Testis (tissue), 3 donors: ENCODE data around the gene P3H2. TPM values are rescaled to one million over a fixed set of nuclear protein-coding genes. Genes with fewer than 3 reads are reported as not detected.
A peak's percentile ranks its signal among the peaks of the same experiment; 100 is the strongest.

Experiments used
- DNase-seq: peaks from one replicate; pipeline ENCODE4 v3.0.0-alpha.2; 2019
- H3K27ac ChIP-seq, 2 donors: fragments of 200-600 bp; sonication (generic); one replicate each; pipeline ENCODE4 v1.5.1; 2019
- H3K27me3 ChIP-seq: fragments of 200-600 bp; sonication (generic); one replicate; pipeline ENCODE4 v1.5.1; 2019
- H3K36me3 ChIP-seq: fragments of 200-600 bp; sonication (generic); one replicate; pipeline ENCODE4 v1.5.1; 2017; ENCODE audit warnings: low read depth; ENCODE audit errors: missing control alignments
- H3K4me1 ChIP-seq: fragments of 200-600 bp; sonication (generic); one replicate; pipeline ENCODE4 v1.5.1; 2019
- H3K4me3 ChIP-seq, 2 donors: fragments of 200-600 bp; sonication (generic); one replicate each; pipeline ENCODE4 v1.5.1; 2017 to 2019
- H3K9me3 ChIP-seq: fragments of 200-600 bp; sonication (generic); one replicate; pipeline ENCODE4 v1.5.1; 2017
- POLR2A ChIP-seq: fragments of 450-650 bp; IDR thresholded peaks from one replicate; pipeline ENCODE4 v1.6.1; 2017; ENCODE audit warnings: antibody characterized with exemption, mild to moderate bottlenecking, moderate library complexity
- WGBS, 2 donors: methylation state at CpG; one replicate each; pipeline ENCODE4 v1.1.5; 2018; 5-methylcytosine and 5-hydroxymethylcytosine counted together
- intact Hi-C: fragments of 100-400 bp; cut with DNase I; formaldehyde crosslinking; loops from one replicate; pipeline ENCODE4 v1.15.1; 2023; ENCODE audit warnings: low total_unique reads
- polyA plus RNA-seq: library from polyadenylated mRNA; stranded (reverse); fragments of 350-450 nt; fragmentation: Illumina TruSeq; extraction: RNeasy Lipid Tissue Mini Kit (QIAGEN cat#74804); gene quantifications from one replicate; pipeline ENCODE4 v1.2.3, GENCODE V29; 2014; ENCODE audit warnings: low read depth, low replicate concordance; ENCODE audit not compliant: insufficient read depth
- total RNA-seq, 2 donors: library from RNA; depleted of rRNA; stranded (reverse); fragments of >200 nt; gene quantifications; one replicate each; pipeline ENCODE4 v1.2.3, GENCODE V29; 2016
- TF ChIP-seq, protein P1 (sequence below), 3 experiments: fragments of 450-650 bp in 2 of 3; fragments of 200-600 bp in 1 of 3; sonication (generic) in 1 of 3; IDR thresholded peaks; one replicate each; pipeline ENCODE4 v1.5.1; 2016 to 2019; ENCODE audit warnings: antibody characterized with exemption in 3 of 3, mild to moderate bottlenecking in 2 of 3, moderate library complexity in 1 of 3

P3H2 gene
- total and polyA plus RNA-seq, 3 donors from 2014 or later, result 7.2 to 11.0 (median 10.1) TPM

- H3K9me3 ChIP-seq, result no peaks in the 10 kb centered on the region
- no peak for TF ChIP-seq POLR2A
- TF ChIP-seq, protein P1, sequence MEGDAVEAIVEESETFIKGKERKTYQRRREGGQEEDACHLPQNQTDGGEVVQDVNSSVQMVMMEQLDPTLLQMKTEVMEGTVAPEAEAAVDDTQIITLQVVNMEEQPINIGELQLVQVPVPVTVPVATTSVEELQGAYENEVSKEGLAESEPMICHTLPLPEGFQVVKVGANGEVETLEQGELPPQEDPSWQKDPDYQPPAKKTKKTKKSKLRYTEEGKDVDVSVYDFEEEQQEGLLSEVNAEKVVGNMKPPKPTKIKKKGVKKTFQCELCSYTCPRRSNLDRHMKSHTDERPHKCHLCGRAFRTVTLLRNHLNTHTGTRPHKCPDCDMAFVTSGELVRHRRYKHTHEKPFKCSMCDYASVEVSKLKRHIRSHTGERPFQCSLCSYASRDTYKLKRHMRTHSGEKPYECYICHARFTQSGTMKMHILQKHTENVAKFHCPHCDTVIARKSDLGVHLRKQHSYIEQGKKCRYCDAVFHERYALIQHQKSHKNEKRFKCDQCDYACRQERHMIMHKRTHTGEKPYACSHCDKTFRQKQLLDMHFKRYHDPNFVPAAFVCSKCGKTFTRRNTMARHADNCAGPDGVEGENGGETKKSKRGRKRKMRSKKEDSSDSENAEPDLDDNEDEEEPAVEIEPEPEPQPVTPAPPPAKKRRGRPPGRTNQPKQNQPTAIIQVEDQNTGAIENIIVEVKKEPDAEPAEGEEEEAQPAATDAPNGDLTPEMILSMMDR (IDR thresholded peaks at IDR 0.05), result no peak
- H3K4me1 ChIP-seq, result peaks cover 13% of the 10 kb centered on the region
- no peak overlapping the region for H3K27ac ChIP-seq
- no peak for DNase-seq
- H3K36me3 ChIP-seq, result no peaks in the 10 kb centered on the region
- no peak overlapping the region for H3K4me3 ChIP-seq
- WGBS, 2 donors, result 62 to 70% methylated on average over 4 of the region's 4 CpGs
- no peaks in the 10 kb centered on the region for H3K27me3 ChIP-seq
- intact Hi-C loops, result no loop called here
These were observed 66.6 kb downstream of the P3H2 start for GRCh38 chr3:190053919-190054672.

GRCh38 chr3:190051641-190052040 is 69.1 kb downstream of the P3H2 start:
- no peaks in the 10 kb centered on the region for H3K9me3 ChIP-seq
- no peaks in the 10 kb centered on the region for H3K36me3 ChIP-seq
- intact Hi-C loops, result no loop called here
- DNase-seq, result no peak
- H3K4me1 ChIP-seq, result peaks cover 5% of the 10 kb centered on the region
- H3K4me3 ChIP-seq, result no peak overlapping the region
- no peak overlapping the region for H3K27ac ChIP-seq
- H3K27me3 ChIP-seq, result no peaks in the 10 kb centered on the region
- TF ChIP-seq, protein P1 (IDR thresholded peaks at IDR 0.05), result no peak
- TF ChIP-seq POLR2A, result no peak
- 29 to 36% methylated on average over 2 of the region's 2 CpGs for WGBS, 2 donors

- WGBS, 2 donors, result 31 to 34% methylated on average over 9 of the region's 9 CpGs
- Histone ChIP-seq H3K36me3 (no peaks in the 10 kb centered on the region), H3K4me1 (peaks cover 5% of the 10 kb centered on the region), H3K4me3 (no peak overlapping the region), H3K27ac (no peak overlapping the region), H3K9me3 (no peaks in the 10 kb centered on the region), H3K27me3 (no peaks in the 10 kb centered on the region)
- intact Hi-C loops, result no loop called here
- DNase-seq, result peak; percentile 26
- TF ChIP-seq POLR2A, result no peak
- TF ChIP-seq, protein P1 (IDR thresholded peaks at IDR 0.05), result no peak
These were observed 71.7 kb downstream of the P3H2 start for GRCh38 chr3:190048932-190049441.

DNA sequence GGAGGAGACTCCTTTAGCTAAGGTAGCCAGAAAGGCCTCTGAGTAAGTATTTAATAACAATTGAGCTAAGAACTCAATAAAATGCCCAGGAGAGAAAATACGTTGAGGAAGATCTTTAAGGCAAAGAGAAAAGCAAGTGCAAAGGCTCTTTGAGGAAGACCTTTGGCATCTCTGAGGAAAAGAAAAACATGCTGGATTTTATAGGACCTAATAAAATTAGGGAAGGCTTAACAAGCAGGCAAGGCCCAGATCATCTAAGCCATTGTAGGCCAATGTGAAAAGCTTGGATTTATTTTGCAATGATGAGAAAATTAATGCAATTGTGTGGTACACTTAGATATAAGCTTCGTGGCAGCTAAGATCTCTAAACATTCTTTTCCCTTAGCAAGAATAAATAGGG is 75.7 kb downstream of the P3H2 start:
- no peaks in the 10 kb centered on the region for H3K4me1 ChIP-seq
- TF ChIP-seq POLR2A, result no peak
- TF ChIP-seq, protein P1 (IDR thresholded peaks at IDR 0.05), result no peak
- H3K9me3 ChIP-seq, result no peaks in the 10 kb centered on the region
- intact Hi-C loops, result no loop called here
- 88 to 95% methylated on average over 2 of the region's 2 CpGs for WGBS, 2 donors
- no peak overlapping the region for H3K27ac ChIP-seq
- H3K36me3 ChIP-seq, result no peaks in the 10 kb centered on the region
- no peak overlapping the region for H3K4me3 ChIP-seq
- no peaks in the 10 kb centered on the region for H3K27me3 ChIP-seq
- DNase-seq, result no peak

DNA sequence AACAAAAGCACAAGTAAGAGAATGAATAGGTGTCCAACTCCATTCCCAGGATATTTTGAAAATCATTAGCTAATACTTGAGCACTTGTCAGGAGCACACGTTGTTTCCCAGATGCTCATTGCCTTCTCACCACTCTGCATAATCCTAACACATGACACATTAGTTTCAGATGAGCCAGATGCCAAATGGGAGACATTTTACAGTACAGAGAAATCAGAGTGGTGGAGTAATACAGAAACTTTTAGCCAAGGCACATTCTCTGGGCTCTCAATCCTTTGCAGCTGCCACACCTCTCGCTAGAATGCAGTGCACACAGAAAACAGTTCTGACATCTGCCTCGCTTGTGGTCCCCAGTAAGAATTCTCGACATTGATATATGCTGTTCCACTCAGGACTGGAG is 76.6 kb downstream of the P3H2 start:
- Histone ChIP-seq H3K36me3 (no peaks in the 10 kb centered on the region), H3K4me3 (no peak overlapping the region), H3K4me1 (no peaks in the 10 kb centered on the region), H3K27me3 (no peaks in the 10 kb centered on the region), H3K9me3 (no peaks in the 10 kb centered on the region), H3K27ac (no peak overlapping the region)
- 80 to 83% methylated on average over 4 of the region's 4 CpGs for WGBS, 2 donors
- no peak for DNase-seq
- intact Hi-C loops, result no loop called here
- TF ChIP-seq, protein P1 (IDR thresholded peaks at IDR 0.05), result no peak
- no peak for TF ChIP-seq POLR2A
